ENCODE data around the gene NR2E1. TPM values are rescaled to one million over a fixed set of nuclear protein-coding genes. Genes with fewer than 3 reads are reported as not detected.

The NR2E1 gene
- total and polyA plus RNA-seq, 2 of the 13 experiments (the other 11 are each of a cell fraction or from before 2014, with no cell fraction given), result not detected

DNA sequence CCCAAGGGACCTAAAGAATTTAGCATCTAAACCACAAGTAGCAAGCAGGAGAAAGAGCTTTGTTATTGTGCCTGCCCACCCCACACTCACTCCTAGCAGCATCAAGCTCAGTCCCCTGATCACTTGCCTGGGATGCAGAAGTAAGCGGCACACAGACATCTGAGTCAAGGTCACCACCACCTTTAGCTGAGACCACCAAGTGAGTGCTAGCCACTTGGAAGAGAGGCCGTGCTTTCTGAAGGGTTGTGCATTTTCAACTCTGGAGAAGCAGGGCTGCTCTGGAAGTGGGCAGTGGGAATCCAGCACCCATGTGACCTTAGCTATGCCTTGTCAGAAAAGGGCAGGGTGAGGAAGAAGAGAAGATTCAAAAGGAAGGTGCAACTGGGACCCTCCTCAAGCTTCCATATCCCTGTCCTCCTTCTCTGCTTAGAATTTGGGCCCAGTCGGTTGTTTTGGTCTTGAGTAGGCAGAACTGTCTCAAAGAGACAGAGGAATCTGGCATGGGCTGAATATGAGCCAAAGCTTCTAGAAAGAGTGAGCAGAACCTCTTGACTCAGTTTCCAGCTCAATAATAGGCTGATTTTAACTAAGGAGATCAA lies 6.2 kb downstream of the NR2E1 start:
- Histone ChIP-seq H3K4me2 (ENCODE audit: low read depth, low read length) (no peak overlapping the region), H3K27ac (ENCODE audit: extremely low read length, insufficient read depth, low read length) (no peak overlapping the region), H3K36me3 (replicated peaks in 1 of 2; ENCODE audit: control insufficient read depth in 1 of 2, insufficient read depth in 2 of 2, low read length in 2 of 2) (no peaks in the 10 kb centered on the region), H3K4me1 (ENCODE audit: insufficient read depth, low read length) (peaks cover 28% of the 10 kb centered on the region), H3K9ac (ENCODE audit: insufficient read depth, low read depth, low read length) (no peak overlapping the region), H3K4me3 (replicated peaks in 1 of 3; ENCODE audit: insufficient read depth in 1 of 3, low read depth in 2 of 3, low read length in 3 of 3) (no peak overlapping the region), H3K9me3 (ENCODE audit: low read length) (no peaks in the 10 kb centered on the region), H3K27me3 (ENCODE audit: control insufficient read depth in 1 of 2, insufficient read depth in 2 of 2, low read length in 2 of 2) (peaks cover 2 to 59% of the 10 kb centered on the region in 2 experiments; a peak in 3 of 5 replicates), H2AFZ (ENCODE audit: low read length) (no peak overlapping the region), H3K79me2 (ENCODE audit: insufficient read depth, low read length) (no peaks in the 10 kb centered on the region), H4K20me1 (ENCODE audit: insufficient read depth, low read length) (no peaks in the 10 kb centered on the region)
- TF ChIP-seq ATM (IDR thresholded peaks at IDR 0.05; ENCODE audit: borderline replicate concordance), result no peak
- no peak for TF ChIP-seq NR2F1 (CRISPR knock-in tag; IDR thresholded peaks at IDR 0.05)
- TF ChIP-seq ZNF30 (CRISPR knock-in tag; IDR thresholded peaks at IDR 0.05), result no peak
- no peak for TF ChIP-seq TARDBP (CRISPR knock-in tag; IDR thresholded peaks at IDR 0.05)
- no peak for TF ChIP-seq NFYB (CRISPR knock-in tag; IDR thresholded peaks at IDR 0.05)
- TF ChIP-seq ZNF768 (CRISPR knock-in tag; IDR thresholded peaks at IDR 0.05), result no peak
- TF ChIP-seq ZNF788 (CRISPR knock-in tag; IDR thresholded peaks at IDR 0.05; ENCODE audit: borderline replicate concordance), result no peak
- TF ChIP-seq RAD21 (CRISPR knock-in tag; IDR thresholded peaks at IDR 0.05), result no peak
- ChIA-PET POLR2A (no interaction called here), CTCF (ENCODE audit: low intra/inter-chr PET ratio, low total read pairs) (no interaction called here)
- no TSS peak for BruUV-seq (replicated peaks)
- in situ Hi-C loops (cut with HindIII; ENCODE audit: extremely low pct_ligation_motif_present, low pct_unique_long_range_greater_than_20kb) (no loop called here), intact Hi-C loops (cut with micrococcal nuclease; ENCODE audit: unreplicated experiment) (loop anchor here (2.0 kb wide), 1 partner anchor 57 kb away; no protein-coding TSS in a partner anchor)
- DNase-seq (ENCODE audit: low spot score) (no peak), ATAC-seq (no peak), FAIRE-seq (no peak)
- WGBS (ENCODE audit: low lambda C conversion rate), result 25% methylated on average over 2 of the region's 3 CpGs
